Fibroblast of lung (primary cell): ENCODE data around the gene DGKA.

Source experiments
- EZH2 ChIP-seq: IDR thresholded peaks from 2 replicates; pipeline ENCODE4 v1.5.1; 2012; ENCODE audit warnings: low read length, control low read depth, mild to moderate bottlenecking; ENCODE audit errors: missing control alignments
- TF ChIP-seq, protein P1 (sequence below), 2 donors: IDR thresholded peaks in 1 of 2; conservative IDR thresholded peaks in 1 of 2; 1 replicate in 1 of 2; 2 replicates in 1 of 2; pipeline ENCODE4 v1.5.1; 2011 to 2012; ENCODE audit warnings: low read length in 2 of 2, control low read depth in 1 of 2, inconsistent platforms in 1 of 2, low read depth in 1 of 2, mild to moderate bottlenecking in 1 of 2

DNA sequence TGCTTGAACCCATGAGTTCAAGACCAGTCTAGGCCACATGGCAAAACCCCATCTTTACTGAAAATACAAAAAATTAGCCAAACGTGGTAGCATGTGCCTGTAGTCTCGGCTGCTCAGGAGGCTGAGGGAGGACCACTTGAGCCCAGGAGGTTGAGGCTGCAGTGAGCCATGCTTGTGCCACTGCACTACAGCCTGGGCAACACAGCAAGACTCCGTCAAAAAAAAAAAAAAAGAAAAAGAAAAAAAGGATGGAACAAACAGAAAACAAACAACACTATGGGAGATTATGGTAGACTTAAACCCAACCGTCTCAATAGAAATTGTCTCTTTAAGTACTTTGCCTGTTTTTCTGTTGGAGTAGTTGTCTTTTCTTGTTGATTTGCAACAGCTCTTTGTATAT is 39.7 kb upstream of the DGKA start:
- TF ChIP-seq, protein P1, sequence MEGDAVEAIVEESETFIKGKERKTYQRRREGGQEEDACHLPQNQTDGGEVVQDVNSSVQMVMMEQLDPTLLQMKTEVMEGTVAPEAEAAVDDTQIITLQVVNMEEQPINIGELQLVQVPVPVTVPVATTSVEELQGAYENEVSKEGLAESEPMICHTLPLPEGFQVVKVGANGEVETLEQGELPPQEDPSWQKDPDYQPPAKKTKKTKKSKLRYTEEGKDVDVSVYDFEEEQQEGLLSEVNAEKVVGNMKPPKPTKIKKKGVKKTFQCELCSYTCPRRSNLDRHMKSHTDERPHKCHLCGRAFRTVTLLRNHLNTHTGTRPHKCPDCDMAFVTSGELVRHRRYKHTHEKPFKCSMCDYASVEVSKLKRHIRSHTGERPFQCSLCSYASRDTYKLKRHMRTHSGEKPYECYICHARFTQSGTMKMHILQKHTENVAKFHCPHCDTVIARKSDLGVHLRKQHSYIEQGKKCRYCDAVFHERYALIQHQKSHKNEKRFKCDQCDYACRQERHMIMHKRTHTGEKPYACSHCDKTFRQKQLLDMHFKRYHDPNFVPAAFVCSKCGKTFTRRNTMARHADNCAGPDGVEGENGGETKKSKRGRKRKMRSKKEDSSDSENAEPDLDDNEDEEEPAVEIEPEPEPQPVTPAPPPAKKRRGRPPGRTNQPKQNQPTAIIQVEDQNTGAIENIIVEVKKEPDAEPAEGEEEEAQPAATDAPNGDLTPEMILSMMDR (conservative IDR thresholded peaks at IDR 0.05 in 1 of 2, IDR thresholded peaks at IDR 0.05 in 1 of 2; ENCODE audit: low read depth in 1 of 2, low read length in 2 of 2): no peak
- no peak for TF ChIP-seq EZH2
